Pons (tissue), 1 donor: Measurements from ENCODE around the gene HSCB.
"Not testable (repeated sequence)": the region's sequence is repeated elsewhere in the genome, so short reads cannot be mapped to it uniquely, and the experiment has no call there.

Source experiments
- DNase-seq: peaks from one replicate; pipeline ENCODE4 v3.0.0-alpha.2; 2016; ENCODE audit warnings: low spot score

Gene HSCB

GRCh38 chr22:28741785-28742561 is at the start of gene HSCB, which contains the start of gene CHEK2:
Gene HSCB, plus strand, starts transcription at chr22:28742039. Its CDS starts 57 bp downstream, at chr22:28742096.
Gene CHEK2, minus strand, starts transcription at chr22:28741820. Its CDS starts 7,099 bp downstream, at chr22:28734721.
- DNase-seq: peak; percentile 99

- not testable (repeated sequence) for DNase-seq
These were observed 48.6 kb upstream of the HSCB start for GRCh38 chr22:28693041-28693760.

DNA sequence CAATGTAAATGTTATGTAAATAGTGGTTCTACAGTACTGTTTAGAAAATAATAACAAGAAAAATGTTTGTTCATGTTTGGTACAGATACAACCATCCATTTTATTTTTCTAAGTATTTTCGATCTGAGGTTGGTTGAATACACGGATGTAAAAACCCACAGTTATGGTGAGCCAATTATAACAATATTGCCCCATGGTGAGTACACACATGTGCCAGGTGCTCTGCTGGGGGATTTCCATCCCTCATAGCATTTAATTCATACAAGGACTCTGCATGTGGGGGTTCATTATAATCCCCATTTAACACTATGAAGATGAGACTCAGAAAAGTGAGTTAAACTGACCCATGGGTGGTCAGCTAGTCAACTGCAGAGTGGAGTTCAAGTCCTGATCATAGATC is 38.9 kb upstream of the HSCB start:
- DNase-seq: no peak

GRCh38 chr22:28703436-28703835 is 38.4 kb upstream of the HSCB start:
- DNase-seq: no peak

DNA sequence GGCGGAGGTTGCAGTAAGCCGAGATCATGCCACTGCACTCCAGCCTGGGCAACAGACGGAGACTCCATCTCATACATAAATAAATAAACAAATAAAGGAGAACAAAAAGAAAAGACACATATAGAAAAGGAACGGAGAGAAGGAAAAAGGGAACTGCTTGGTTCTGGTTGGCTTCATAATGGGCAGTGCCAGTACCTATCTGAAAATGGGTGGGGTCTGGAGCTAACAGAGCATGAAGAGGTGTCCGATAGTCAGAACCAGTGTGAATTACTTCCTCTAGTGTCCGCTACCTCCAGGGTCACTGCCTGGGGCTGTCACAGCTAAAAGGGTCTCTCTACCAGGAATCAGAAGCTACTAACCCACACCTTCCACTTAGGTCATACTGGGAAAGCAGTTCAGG is 35.0 kb upstream of the HSCB start:
- DNase-seq: no peak

- DNase-seq: no peak
These were observed 31.7 kb upstream of the HSCB start for GRCh38 chr22:28710107-28710506.

GRCh38 chr22:28710576-28711191 is 31.2 kb upstream of the HSCB start:
- no peak for DNase-seq

DNA sequence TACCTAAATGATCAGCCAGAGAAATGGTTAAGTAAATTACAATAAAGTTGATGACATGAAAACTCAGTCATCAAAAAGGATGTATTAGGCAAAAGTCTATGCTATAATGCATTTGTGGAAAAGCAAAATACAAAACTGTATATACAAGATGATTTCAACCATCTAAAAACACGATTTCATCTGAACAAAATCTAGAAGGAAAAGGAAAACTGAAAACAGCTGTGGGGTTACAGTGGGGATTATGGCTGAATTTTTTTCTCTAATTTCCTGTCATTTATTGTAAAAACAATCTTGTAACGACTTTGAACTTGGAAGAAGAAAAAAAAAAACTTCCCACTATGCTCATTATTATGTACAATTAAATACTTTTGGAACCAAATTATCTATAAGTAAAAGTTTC is 30.5 kb upstream of the HSCB start:
- no peak for DNase-seq

GRCh38 chr22:28711820-28712777 is 29.7 kb upstream of the HSCB start:
- no peak for DNase-seq

DNA sequence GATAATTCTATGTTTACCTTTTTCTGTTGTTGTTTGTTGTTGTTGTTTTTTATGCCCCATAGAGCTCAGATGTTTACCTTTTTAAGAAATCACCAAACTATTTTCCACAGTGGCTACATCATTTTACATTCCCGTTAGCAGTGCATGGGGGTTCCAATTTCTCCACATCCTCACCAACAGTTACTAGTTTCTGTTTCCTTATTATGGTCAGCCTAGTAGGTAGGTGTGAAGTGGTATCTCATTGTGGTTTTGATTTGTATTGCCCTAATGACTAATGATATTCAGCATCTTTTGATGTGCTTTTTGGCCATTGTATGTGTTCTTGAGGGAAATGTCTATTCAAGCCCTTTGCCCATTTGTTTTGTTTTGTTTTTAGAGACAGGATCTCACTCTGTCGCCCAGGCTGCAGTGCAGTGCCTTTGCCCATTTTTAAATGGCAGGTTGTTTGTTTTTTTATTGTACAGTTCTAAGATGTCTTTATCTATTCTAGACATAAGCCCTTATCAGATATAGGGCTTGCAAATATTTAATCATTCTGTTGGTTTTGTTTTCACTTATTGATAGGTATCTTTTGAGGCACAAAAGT is 27.7 kb upstream of the HSCB start:
- no peak for DNase-seq

GRCh38 chr22:28715611-28716010 is 26.2 kb upstream of the HSCB start:
- no peak for DNase-seq

DNA sequence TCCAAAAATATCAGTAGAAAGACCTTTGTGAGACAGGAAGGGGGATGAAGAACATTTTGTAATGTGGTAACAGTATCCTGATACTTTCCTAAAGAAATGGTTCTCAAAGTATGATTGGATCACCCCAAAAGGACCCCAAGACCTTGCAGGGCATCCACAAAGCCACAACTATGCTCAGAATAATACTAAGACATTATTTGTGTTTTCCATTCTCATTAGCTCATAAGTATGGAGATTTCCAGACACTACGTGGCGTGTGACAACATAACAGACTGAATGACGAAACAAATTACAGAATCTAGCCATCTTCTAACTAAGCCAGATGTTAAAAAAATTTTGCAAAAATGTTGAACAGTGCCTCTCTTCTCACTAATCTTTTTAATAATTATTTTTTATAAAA is 25.2 kb upstream of the HSCB start:
- DNase-seq: no peak

DNA sequence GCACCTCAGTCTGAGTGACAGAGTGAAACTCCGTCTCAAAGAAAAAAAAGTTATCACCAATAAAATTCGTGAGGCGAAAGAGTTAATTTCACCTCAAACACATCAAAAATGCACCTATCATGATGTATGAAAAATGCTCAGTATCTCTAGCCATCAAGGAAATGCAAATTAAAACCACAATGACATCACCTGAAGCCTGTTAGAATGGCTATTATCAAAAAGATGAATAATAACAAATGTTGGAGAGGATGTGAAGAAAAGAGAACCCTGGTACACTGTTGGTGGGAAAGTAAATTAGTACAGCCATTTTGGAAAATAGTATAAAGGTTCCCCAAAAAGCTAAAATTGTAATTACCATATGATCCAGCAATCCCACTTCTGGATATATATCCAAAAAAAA is 23.8 kb upstream of the HSCB start:
- no peak for DNase-seq

DNA sequence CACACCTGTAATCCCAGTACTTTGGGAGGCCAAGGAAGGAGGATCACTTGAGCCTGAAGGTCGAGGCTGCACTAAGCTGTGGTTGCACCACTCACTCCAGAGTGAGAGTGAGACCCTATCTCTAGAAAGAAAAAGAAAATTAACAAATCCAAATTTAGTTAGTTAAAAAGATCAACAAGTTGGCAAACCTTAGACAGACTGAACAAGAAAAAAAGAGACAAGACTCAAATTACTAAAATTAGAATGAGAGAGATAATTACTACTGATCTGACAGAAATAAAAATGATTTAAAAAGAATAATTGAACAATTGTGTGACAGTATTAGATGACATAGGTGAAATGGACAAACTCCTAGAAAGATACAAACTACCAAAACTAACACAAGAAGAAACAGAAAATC is 13.8 kb upstream of the HSCB start:
- DNase-seq: no peak

- no peak for DNase-seq
These were observed 13.1 kb upstream of the HSCB start for GRCh38 chr22:28728621-28729313.

DNA sequence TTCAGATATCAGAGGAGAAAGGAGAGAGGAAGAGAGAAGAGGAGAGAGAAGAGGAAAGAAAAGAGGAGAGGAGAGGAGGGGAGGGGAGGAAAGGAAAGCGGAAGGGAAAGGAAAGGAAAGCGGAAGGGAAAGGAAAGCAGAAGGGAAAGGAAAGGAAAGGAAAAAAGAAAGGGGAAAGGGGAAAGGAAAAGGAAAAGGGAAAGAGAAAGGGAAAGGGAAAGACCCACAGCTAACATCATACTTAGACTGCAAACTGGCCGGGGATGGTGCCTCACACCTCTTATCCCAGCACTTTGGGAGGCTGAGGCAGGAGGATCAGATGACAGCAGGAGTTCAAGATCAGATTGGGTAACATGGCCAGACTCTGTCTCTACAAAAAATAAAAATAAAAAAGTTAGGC is 11.7 kb upstream of the HSCB start:
- no peak for DNase-seq

DNA sequence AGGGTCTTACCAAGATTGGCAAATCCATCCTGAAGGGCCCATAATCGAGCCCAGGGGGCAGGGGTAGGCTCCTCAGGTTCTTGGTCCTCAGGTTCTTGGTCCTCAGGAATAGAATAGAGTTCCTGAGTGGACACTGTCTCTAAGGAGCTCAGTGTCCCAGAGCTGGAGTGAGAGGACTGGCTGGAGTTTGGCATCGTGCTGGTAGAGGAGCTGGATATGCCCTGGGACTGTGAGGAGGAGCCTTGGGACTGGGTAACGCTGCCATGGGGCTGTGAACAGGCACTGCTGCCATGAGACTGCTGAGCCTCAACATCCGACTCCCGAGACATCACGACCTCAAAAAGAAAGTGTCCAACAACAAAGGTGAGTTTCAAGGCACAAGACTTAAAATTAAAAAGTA is 7.4 kb upstream of the HSCB start:
- no peak for DNase-seq

DNA sequence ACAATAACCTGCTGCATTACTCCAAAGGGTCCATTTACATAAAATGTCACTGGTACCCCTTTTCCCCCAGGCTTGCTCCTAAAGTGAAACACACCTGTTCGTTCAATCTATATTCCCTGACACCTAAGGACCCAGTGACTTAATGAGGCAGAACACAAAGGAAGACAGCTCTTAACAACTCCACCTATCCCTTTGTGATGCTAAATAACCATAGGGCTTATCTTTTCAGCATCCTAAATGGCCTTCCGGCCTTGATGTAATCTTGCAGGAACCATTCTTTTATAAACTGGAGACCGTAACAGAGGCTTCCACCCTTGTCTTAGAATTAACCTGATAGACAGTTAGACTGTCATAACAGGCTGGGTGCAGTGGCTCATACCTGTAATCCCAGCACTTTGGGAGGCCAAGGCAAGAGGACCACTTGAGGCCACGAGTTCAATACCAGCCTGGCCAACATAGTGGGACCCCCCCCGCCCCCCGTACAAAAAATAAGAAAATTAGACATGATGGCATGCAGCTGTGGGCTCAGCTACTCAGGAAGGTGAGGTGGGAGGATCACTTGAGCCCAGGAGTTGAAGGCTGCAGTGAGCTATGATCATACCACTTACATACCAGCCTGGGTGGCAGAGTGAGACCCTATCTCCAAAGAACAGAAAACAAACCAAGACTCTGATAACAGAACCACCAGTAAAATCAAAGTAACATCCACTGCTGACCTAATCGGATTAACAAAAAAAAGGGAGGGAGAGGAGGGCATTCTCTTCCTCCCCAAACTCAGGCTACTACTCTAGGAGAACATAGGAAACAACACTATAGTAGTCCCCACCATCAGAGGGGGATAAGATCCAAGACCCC is 5.3 kb upstream of the HSCB start:
- DNase-seq: no peak

DNA sequence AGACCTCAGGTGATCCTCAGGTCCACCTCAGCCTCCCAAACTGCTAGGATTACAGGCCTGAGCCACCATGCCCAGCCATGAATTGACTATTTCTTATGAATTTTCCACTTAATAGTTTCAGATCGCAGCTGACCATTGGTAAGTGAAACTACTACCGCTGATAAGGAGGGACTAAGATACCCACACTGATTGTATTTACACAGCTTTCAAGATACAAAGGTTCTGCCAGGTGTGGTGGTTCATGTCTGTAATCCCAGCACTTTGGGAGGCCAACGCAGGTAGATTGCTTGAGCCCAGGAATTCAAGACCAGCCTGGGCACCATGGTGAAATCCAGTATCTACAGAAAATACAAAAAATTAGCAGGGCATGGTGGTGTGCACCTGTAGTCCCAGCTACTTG is 4.1 kb upstream of the HSCB start:
- no peak for DNase-seq

DNA sequence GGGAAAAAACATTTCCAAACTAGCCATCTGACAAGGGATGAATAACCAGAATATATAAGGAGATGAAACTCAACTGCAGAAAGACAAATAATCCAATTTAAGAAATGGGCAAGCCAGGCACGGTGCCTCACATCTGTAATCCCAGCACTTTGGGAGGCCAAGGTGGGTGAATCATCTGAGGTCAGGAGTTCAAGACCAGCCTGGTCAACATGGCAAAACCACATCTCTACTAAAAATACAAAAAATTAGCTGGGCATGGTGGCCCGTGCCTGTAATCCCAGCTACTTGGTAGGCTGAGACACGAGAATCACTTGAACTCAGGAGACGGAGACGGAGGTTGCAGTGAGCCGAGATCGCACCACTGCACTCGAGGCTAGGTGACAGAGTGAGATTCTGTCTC is 3.0 kb upstream of the HSCB start:
- not testable (repeated sequence) for DNase-seq
